Ectodermal cell (in vitro differentiated cells): ENCODE results near the gene CORO2A.
"Not testable (repeated sequence)": the region's sequence is repeated elsewhere in the genome, so short reads cannot be mapped to it uniquely, and the experiment has no call there.

ENCODE experiments used
- H3K27ac ChIP-seq: 2 replicates; pipeline ENCODE4 v1.7.0; 2013; ENCODE audit warnings: mild to moderate bottlenecking, low read depth, low read length; ENCODE audit not compliant: insufficient read depth, poor library complexity, severe bottlenecking
- H3K27me3 ChIP-seq: 2 replicates; pipeline ENCODE4 v1.7.0; 2013; ENCODE audit warnings: mild to moderate bottlenecking, low read length; ENCODE audit not compliant: insufficient read depth, control insufficient read depth, poor library complexity, severe bottlenecking
- H3K36me3 ChIP-seq: one replicate; pipeline ENCODE4 v1.7.0; 2013; ENCODE audit warnings: low read length; ENCODE audit not compliant: control insufficient read depth, insufficient read depth
- H3K4me1 ChIP-seq: one replicate; pipeline ENCODE4 v1.7.0; 2013; ENCODE audit warnings: low read length; ENCODE audit not compliant: control insufficient read depth, insufficient read depth
- H3K4me3 ChIP-seq: 2 replicates; pipeline ENCODE4 v1.7.0; 2013; ENCODE audit warnings: low read depth, low read length, control low read depth; ENCODE audit not compliant: insufficient read depth
- H3K9me3 ChIP-seq: 2 replicates; pipeline ENCODE4 v1.7.0; 2013; ENCODE audit warnings: mild to moderate bottlenecking, low read length, moderate library complexity; ENCODE audit not compliant: control insufficient read depth
- WGBS, 2 experiments: methylation state at CpG; one replicate each; pipeline ENCODE4 v1.1.7; 2013; ENCODE audit warnings: missing lambda C conversion rate in 2 of 2; 5-methylcytosine and 5-hydroxymethylcytosine counted together

Gene CORO2A

DNA sequence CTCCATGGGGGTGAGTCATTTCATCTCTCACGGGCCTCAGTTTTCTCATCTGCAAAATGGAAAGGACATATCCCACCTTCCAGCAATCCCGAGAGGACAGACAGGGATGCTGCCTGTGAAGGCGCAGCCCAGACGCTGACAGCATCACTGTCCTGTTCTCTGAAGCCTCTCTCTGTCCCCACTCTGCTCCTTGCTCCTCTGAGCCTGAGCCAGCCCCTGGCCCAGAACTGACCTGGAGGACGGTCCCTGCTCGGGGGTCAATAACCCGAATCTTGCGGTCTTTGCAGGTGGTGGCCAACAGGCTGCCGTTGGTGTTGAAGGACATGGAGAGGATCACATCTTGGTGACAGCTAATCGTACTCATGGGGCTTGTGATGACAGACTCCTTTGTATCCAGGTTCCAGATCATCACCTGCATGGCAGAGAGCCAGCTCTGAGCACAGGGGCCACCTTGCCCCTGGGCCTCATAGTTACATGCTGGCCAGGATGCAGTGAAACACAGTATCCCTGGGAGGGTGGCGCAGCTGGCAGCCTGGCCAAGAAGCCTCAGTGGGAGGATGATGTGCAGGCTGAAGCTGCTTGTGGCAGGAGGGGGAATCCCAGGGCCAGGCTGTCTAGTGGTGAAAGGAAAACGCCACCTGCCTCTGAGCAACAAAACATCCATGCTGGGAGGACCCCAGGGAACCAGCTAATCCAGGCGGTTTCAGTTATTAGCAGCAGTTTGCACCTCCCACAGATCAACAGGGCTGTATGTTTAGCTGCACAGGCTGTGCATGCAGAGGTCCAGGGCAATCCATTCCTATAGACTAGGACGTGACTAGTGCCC, 59.4 kb downstream of the CORO2A start:
- WGBS, 2 experiments: 73 to 75% methylated on average over 14 of the region's 14 CpGs
- Histone ChIP-seq H3K4me1 (peaks cover 7% of the 10 kb centered on the region), H3K27me3 (no peaks in the 10 kb centered on the region), H3K4me3 (no peak overlapping the region), H3K36me3 (no peaks in the 10 kb centered on the region), H3K9me3 (no peaks in the 10 kb centered on the region), H3K27ac (no peak overlapping the region)

GRCh38 chr9:98132158-98132557, 60.3 kb downstream of the CORO2A start:
- 91 to 92% methylated on average over 9 of the region's 9 CpGs for WGBS, 2 experiments
- H3K9me3 ChIP-seq: no peaks in the 10 kb centered on the region

DNA sequence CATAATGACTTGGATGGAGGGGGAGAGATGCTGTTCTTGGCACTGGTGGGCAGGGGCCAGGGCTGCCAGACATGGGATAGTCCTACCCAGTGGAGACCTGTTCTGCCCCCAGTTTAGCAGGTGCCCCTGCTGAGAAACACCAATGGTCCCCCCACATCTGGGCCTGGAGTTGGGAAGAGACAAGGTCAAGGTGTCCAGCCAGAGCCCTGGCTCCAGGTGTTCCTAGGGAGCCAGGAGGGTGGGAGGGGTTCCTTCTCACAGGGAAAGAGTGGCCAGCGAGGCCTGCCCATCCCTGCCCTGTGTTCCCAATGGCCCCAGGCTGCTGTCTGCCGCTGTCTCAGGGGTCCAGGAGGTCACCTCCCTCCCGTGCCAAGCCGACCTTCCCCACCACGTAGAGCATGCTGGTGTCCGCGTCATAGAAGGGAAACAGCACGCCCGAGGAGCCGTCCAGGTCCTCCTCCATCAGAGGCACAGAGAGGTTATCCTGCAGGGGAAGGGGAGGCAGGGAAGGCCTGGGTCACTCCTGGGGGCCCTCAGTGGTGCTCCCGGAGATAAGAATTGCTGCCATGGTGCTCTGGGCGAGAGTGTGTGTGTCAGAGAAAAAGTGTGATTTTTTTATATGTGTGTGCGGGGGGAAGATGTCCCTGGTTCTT, 61.7 kb downstream of the CORO2A start:
- Histone ChIP-seq H3K36me3 (no peaks in the 10 kb centered on the region), H3K9me3 (no peaks in the 10 kb centered on the region), H3K4me1 (peaks cover 7% of the 10 kb centered on the region), H3K27me3 (no peaks in the 10 kb centered on the region), H3K4me3 (no peak overlapping the region), H3K27ac (no peak overlapping the region)
- 93 to 95% methylated on average over 13 of the region's 13 CpGs for WGBS, 2 experiments

More at GRCh38 chr9:98132158-98132557, 60.3 kb downstream of the CORO2A start:
- Histone ChIP-seq H3K27me3 (no peaks in the 10 kb centered on the region), H3K4me1 (peaks cover 7% of the 10 kb centered on the region), H3K4me3 (no peak overlapping the region), H3K36me3 (no peaks in the 10 kb centered on the region), H3K27ac (no peak overlapping the region)

DNA sequence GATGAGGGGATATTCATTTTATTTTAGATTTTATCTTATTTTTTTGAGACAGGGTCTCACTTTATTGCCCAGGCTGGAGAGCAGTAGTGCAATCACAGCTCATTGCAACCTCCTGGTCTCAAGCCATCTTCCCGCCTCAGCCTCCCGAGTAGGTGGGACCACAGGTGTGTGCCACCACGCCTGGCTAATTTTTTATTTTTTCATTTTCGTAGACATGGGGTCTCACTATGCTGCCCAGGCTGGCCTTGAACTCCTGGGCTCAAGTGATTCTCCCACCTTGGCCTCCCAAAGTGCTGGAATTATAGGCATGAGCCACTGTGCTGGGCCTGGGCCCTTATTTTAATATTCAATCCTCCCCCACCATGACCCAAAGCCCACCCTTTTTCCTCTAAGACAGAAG, 62.4 kb downstream of the CORO2A start:
- H3K27me3 ChIP-seq, H3K4me1 ChIP-seq, H3K36me3 ChIP-seq, H3K4me3 ChIP-seq, H3K27ac ChIP-seq, H3K9me3 ChIP-seq: not testable (repeated sequence)
- WGBS, 2 experiments: 95 to 96% methylated on average over 4 of the region's 4 CpGs

DNA sequence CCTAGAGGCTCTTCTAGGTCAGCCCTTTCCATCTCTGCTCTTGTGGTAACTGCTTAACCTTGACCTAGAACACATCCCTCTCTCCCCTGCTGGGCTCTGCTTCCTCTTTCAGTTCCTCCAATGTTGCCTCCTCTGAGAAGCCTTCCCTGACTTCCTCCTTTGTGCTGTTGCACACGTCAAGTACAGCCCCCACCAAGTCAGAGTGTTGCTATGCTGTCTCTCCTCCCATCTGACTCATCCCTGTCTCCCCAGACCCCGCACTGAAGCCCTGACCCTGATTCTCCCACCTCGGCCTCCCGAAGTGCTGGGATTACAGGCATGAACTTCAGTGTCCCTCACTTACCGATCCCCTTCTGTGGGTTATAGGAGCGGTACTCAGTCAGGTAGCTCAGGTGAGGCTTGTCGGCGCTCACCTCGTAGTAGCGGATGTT, 63.0 kb downstream of the CORO2A start:
- H3K27me3 ChIP-seq: no peaks in the 10 kb centered on the region
- H3K4me1 ChIP-seq: peaks cover 7% of the 10 kb centered on the region
- H3K36me3 ChIP-seq: no peaks in the 10 kb centered on the region
- no peak overlapping the region for H3K27ac ChIP-seq
- 88 to 92% methylated on average over 10 of the region's 10 CpGs for WGBS, 2 experiments
- no peaks in the 10 kb centered on the region for H3K9me3 ChIP-seq
- H3K4me3 ChIP-seq: no peak overlapping the region

- no peaks in the 10 kb centered on the region for H3K9me3 ChIP-seq
- WGBS, 2 experiments: 96% methylated on average over 16 of the region's 16 CpGs
- H3K36me3 ChIP-seq: no peaks in the 10 kb centered on the region
- H3K4me1 ChIP-seq: peaks cover 6% of the 10 kb centered on the region
- no peak overlapping the region for H3K27ac ChIP-seq
- H3K27me3 ChIP-seq: no peaks in the 10 kb centered on the region
- H3K4me3 ChIP-seq: no peak overlapping the region
Observed at GRCh38 chr9:98128316-98128715, 64.1 kb downstream of the CORO2A start.

GRCh38 chr9:98127226-98127625, 65.2 kb downstream of the CORO2A start:
- Histone ChIP-seq H3K9me3 (no peaks in the 10 kb centered on the region), H3K36me3 (no peaks in the 10 kb centered on the region), H3K4me3 (no peak overlapping the region), H3K27me3 (no peaks in the 10 kb centered on the region), H3K4me1 (no peaks in the 10 kb centered on the region), H3K27ac (no peak overlapping the region)
- 96 to 97% methylated on average over 8 of the region's 8 CpGs for WGBS, 2 experiments

DNA sequence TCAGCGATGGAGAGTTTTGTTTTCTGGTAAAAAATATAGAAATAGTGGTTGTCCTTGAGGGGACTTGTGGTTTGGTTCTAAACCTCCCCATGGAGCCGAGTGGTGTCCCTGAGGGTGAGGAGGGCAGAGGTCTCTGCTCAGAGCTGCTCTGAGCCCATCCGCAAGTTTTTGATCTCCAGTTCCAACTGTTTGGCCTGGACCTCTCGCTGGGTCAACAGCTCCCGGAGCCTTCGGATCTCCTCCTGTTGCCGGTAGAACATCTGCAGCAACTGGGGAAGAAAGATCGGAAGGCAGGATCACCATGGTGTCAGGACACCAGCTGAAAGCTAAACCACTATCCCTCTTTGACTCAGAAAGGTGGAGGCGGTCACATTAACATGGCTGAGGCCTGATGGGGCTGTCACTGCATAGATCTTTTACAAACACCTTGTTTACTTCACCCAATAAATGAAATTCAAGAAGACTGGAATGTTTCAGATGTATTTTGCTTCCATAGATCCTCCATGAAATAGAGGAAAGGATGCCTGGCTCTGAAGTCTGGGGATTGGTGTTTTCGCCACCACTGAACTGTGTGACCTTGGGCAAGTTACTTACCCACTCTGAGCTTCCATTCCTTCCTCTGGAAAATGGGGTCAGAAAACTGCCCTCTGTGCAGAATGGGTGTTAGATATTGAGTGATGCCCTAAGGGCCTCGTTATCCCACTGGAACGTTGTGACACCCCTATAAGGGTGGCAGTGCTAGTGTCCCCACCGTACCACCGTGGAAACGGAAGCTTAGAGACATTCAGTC, 67.6 kb downstream of the CORO2A start:
- H3K36me3 ChIP-seq: no peaks in the 10 kb centered on the region
- H3K4me3 ChIP-seq: no peak overlapping the region
- 92 to 93% methylated on average over 15 of the region's 15 CpGs for WGBS, 2 experiments
- no peaks in the 10 kb centered on the region for H3K4me1 ChIP-seq
- no peaks in the 10 kb centered on the region for H3K27me3 ChIP-seq
- H3K9me3 ChIP-seq: no peaks in the 10 kb centered on the region
- H3K27ac ChIP-seq: no peak overlapping the region

GRCh38 chr9:98124091-98124490, 68.3 kb downstream of the CORO2A start:
- not testable (repeated sequence) for H3K36me3 ChIP-seq, H3K27ac ChIP-seq, H3K4me1 ChIP-seq, H3K27me3 ChIP-seq, H3K9me3 ChIP-seq, H3K4me3 ChIP-seq
- 93 to 95% methylated on average over 13 of the region's 13 CpGs for WGBS, 2 experiments

DNA sequence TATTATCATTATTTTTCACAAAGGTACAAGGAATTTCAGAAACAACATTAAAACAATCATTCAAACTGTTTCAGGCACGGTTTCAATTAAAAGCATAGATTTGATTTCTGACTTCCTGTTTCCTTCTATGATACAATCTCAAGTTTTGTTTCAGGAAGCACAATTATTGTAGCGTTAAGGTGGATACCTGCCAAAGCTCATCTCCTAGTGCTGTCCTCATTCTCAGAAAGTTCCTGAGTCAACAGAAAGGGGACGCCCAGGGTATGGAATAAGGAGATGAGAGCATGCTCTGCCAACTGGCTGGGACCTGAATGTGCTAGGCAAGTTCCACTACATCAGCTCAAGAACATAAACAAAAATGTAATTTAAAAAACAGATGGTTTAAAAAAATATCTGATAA, 71.4 kb downstream of the CORO2A start:
- Histone ChIP-seq H3K4me3 (no peak overlapping the region), H3K27me3 (peaks cover 14% of the 10 kb centered on the region), H3K9me3 (no peaks in the 10 kb centered on the region), H3K4me1 (no peaks in the 10 kb centered on the region), H3K27ac (no peak overlapping the region), H3K36me3 (no peaks in the 10 kb centered on the region)
- 93 to 94% methylated on average over 3 of the region's 3 CpGs for WGBS, 2 experiments
